Left cardiac atrium (tissue), 4 donors: ENCODE data around the gene RAD51B. TPM values are rescaled to one million over a fixed set of nuclear protein-coding genes. Genes with fewer than 3 reads are reported as not detected.
A peak's percentile ranks its signal among the peaks of the same experiment; 100 is the strongest.

Experiments
- ATAC-seq, 2 donors: fragments of 200-7000 bp; cut with Tn5 transposase; one replicate each; pipeline ENCODE4 v1.9.1; 2020; ENCODE audit warnings: mild to moderate bottlenecking in 2 of 2, moderate library complexity in 2 of 2
- DNase-seq: peaks from one replicate; pipeline ENCODE4 v3.0.0-alpha.2; 2020
- intact Hi-C, 2 donors: fragments of 100-400 bp; cut with DNase I; formaldehyde crosslinking; loops; one replicate each; pipeline versions ENCODE4 v1.14.1 to v1.15.1; 2022 to 2023
- total RNA-seq, 2 donors: library from RNA; stranded (reverse); fragmentation: NEBNext Ultra II Directional; extraction: Animal tissue kit (Norgen Biotek cat#: 25700); gene quantifications; one replicate each; pipeline ENCODE4 v1.2.1, GENCODE V29; 2021
- donor health status: DM: no; HTN: yes; CAD: no.
- donor health status: DM: no; HTN: yes; CAD: no; lungs with severe emphysema.
- donor health status: DM: yes; HTN: yes; CAD: no.
- donor health status: Dilated cardiomyopathy.

Gene RAD51B
- total RNA-seq, 2 donors from 2014 or later: 4.4 to 6.6 TPM

- intact Hi-C loops: loop anchor here in 1 of 2 donors (2.0 to 5.0 kb wide), 2 partner anchors 17 to 76 kb away; no protein-coding TSS in a partner anchor
- peak; percentile 32 to 52 for ATAC-seq
- DNase-seq: peak; percentile 77
These were observed 808.5 kb downstream of the RAD51B start for GRCh38 chr14:68627868-68628604.

GRCh38 chr14:68628605-68629310, 809.2 kb downstream of the RAD51B start:
- no peak for DNase-seq
- no peak for ATAC-seq
- intact Hi-C loops: loop anchor here in 1 of 2 donors (2.0 to 5.0 kb wide), 2 partner anchors 16 to 76 kb away; no protein-coding TSS in a partner anchor

- intact Hi-C loops: no loop called here
- DNase-seq: no peak
- no peak for ATAC-seq
These were observed 810.5 kb downstream of the RAD51B start for GRCh38 chr14:68630081-68630571.

GRCh38 chr14:68630611-68631393, 811.2 kb downstream of the RAD51B start:
- DNase-seq (no peak), ATAC-seq (peak in 1 of 2 donors; percentile 40)
- intact Hi-C loops: no loop called here

- ATAC-seq: peak in 1 of 2 donors; percentile 6
These were observed 811.9 kb downstream of the RAD51B start for GRCh38 chr14:68631394-68632053.

GRCh38 chr14:68632054-68632895, 812.7 kb downstream of the RAD51B start:
- DNase-seq: no peak
- intact Hi-C loops: no loop called here
- peak; percentile 38 to 40 for ATAC-seq

More at GRCh38 chr14:68631394-68632053, 811.9 kb downstream of the RAD51B start:
- intact Hi-C loops: no loop called here
- no peak for DNase-seq

GRCh38 chr14:68633131-68633991, 813.8 kb downstream of the RAD51B start:
- DNase-seq: no peak
- peak; percentile 45 to 74 for ATAC-seq
- intact Hi-C loops: no loop called here

GRCh38 chr14:68634332-68634731, 814.8 kb downstream of the RAD51B start:
- DNase-seq: no peak
- intact Hi-C loops: no loop called here
- no peak for ATAC-seq

GRCh38 chr14:68634874-68635595, 815.5 kb downstream of the RAD51B start:
- no peak for DNase-seq
- no peak for ATAC-seq
- intact Hi-C loops: no loop called here

- DNase-seq (no peak), ATAC-seq (no peak)
- intact Hi-C loops: no loop called here
These were observed 817.0 kb downstream of the RAD51B start for GRCh38 chr14:68636597-68636996.

- intact Hi-C loops: no loop called here
- peak in 1 of 2 donors; percentile 70 for ATAC-seq
- peak; percentile 60 for DNase-seq
These were observed 817.8 kb downstream of the RAD51B start for GRCh38 chr14:68637106-68638021.

- intact Hi-C loops: no loop called here
- ATAC-seq (no peak), DNase-seq (no peak)
These were observed 818.8 kb downstream of the RAD51B start for GRCh38 chr14:68638141-68638999.

GRCh38 chr14:68639000-68639757, 819.6 kb downstream of the RAD51B start:
- ATAC-seq: no peak
- DNase-seq: no peak
- intact Hi-C loops: no loop called here
